ENCODE measurements around the gene MYRIP.
"Not testable (repeated sequence)": the region's sequence is repeated elsewhere in the genome, so short reads cannot be mapped to it uniquely, and the experiment has no call there.

Gene MYRIP

DNA sequence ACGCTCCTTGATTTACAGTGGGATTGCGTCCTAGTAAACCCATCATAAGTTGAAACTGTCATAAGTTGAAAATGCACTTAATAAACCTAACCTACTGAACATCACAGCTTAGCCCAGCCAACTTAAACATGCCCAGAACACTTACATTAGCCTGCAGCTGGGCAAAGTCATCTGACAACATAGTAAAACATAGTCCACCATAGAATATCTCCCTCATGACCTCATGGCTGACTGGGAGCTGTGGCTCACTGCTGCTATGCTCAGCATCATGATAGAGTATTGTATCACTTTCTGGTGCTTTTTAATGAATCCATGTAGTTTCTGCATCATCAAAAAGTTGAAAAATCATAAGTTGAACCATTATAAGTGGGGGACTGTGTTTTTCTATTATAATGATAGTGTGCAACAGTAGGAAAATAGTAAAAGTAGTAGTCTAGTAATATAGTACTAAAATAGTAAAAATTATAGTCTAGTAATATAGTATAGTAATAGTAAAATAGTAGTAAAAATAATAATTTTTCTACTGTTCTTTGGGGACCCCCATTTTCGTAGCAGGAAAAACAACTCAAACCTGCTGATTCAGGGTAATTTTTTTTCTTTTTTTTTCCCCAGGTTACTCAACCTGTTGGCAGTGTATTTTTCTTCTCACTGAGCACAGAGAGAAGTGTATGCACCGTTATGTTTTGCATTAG lies 233.5 kb downstream of the MYRIP start:
- DNase-seq (ENCODE audit: low read depth) = no peak

GRCh38 chr3:40043444-40043755 lies 234.0 kb downstream of the MYRIP start:
- no peak for DNase-seq (ENCODE audit: low read depth)

DNA sequence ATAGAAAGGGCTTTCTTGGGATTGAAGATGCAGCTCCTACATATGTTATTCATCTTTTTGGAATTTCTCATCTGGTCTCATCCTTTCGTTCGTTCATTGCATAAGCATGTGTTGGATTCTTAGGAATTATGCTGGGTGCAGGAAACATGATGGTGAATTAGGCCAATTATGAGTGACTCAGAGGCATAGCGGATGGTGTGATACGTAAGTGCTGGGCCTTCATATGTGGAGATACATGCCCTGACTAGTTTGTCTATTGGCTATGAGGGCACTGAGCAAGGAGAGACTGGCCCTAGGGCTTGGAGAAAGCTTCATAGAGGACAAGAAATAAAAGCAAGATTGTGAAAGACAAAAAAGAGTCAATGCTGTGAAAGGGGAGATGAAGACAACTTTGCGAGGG lies 235.1 kb downstream of the MYRIP start:
- no peak for DNase-seq (ENCODE audit: low read depth)

DNA sequence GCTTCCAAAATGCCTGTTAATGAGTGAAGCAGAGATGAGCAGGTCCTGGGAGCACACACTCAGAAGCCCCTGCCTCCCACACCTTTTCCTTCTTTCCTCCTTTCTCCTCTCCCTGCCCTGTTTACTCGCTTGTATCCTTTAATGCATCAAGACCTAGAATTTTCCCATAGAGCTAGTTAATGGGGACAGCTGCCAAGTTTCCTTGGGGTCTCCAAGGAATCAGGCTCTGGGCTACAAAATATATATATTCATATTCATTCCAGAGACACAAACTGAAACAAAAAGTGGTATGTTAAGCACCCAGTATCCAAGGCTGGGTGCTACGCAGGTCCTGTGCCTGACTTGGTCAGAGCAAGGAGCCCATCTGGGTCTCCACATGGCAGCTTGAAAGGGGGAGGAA lies 235.6 kb downstream of the MYRIP start:
- no peak for DNase-seq (ENCODE audit: low read depth)

GRCh38 chr3:40046149-40046548 lies 236.7 kb downstream of the MYRIP start:
- DNase-seq (ENCODE audit: low read depth) = no peak

GRCh38 chr3:40047406-40047805 lies 238.0 kb downstream of the MYRIP start:
- no peak for DNase-seq (ENCODE audit: low read depth)

DNA sequence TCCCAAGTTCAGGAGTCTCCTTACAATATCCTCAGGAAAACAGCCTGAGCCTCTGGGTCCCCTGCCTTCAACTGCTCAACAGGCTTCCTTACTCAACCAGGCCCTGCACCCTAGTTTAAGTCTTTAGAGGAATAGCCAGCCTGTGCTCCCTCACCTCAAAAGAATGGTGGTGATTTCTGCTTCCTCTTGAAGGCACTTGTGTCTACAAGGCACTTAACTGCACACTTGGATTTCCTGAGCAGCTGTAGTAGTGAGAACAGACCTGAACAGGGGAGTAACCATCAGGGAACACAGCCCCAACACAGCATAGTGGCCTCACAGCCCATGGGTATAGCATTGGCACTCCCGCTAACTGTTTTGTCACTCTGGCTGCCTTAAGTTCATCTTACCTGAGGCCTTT lies 244.3 kb downstream of the MYRIP start:
- DNase-seq (ENCODE audit: low read depth) = no peak

DNA sequence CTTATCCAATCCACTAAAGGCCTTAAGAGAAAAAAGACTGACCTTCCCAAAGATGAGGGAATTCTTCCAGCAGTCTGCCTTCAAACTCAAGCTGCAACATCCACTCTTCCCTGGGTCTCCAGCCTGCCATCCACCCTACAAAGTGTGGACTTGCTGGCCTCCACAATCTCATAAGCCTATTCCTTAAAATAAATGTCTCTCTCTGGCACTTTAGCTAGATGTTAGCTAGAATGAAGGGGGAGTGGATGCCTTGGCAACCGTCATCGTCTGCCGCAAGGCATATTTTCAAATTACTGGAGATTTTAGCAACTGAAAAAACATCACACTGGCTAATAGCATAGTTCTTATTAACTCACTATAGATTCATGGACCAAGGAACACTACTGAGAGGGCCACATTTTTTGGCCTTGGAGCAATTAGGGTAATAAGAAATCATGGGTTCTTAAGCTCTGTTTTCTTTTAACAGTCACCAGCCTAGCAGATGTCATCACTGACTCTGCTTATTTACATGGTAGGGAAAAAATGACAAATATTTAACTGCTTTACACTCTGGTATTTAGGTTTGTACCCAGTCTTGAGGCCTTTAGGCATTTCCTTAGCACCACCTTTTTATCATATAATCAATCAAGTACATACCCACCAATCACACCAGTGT lies 245.3 kb downstream of the MYRIP start:
- DNase-seq (ENCODE audit: low read depth) = no peak

DNA sequence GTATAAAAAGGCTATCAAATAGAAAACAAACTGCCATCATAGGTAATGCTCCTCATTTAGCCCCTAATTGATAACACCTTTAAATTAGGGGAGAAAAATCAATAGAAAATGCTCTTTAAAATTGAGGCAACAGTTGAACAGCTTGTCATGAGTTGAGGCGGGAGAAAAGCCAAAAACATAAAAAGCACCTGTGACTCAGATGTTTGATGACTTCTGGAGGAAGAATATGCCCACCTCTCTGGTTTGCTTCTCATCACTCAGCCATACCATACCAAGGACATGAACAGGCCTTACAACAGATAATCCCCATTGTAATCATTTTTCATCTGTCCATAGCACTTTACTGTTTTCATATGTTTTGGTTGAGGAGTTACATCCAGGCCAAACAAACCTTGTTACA lies 246.0 kb downstream of the MYRIP start:
- no peak for DNase-seq (ENCODE audit: low read depth)

DNA sequence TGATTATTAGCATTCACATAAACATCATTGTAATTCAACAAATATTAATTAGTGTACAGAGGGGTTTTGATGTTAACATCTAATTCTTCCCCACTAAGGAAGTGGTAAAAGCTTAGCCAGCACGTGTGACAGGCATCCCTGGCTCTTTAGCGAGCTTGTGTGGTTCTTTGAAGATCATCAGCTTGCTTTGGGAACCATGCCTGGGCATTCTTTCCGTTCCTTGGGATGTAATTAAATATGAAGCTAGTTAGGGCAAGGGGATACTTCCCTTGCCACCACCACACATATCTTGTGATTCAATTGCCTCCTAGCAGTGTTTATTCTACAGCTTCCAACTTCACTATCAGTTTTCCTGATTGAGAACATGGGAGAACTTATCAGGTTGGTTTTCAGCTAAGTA lies 246.5 kb downstream of the MYRIP start:
- no peak for DNase-seq (ENCODE audit: low read depth)

DNA sequence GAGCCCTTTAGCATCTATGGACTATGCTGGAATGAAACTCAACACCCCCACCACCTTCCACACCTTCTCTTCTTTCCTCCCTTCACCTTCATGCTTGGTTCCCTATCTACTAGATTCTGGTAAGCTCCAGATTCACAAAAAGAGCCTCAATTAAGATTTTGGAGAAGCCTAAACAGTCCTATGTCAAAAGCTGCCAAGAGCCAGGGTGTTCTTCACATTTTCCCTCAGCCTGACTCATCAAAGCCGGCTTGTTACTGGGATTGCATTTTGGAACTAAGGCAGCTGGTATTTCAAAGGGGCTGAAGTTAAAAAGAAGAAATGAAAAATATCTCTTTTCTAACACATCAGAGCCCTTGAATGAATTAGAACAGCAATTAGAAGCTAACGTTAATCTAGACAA lies 247.7 kb downstream of the MYRIP start:
- DNase-seq (ENCODE audit: low read depth) = no peak

- DNase-seq (ENCODE audit: low read depth) = no peak
These were observed 248.4 kb downstream of the MYRIP start for GRCh38 chr3:40057786-40058185.

- no peak for DNase-seq (ENCODE audit: low read depth)
These were observed 259.2 kb downstream of the MYRIP start for GRCh38 chr3:40068636-40069035.

- DNase-seq (ENCODE audit: low read depth) = no peak
These were observed 261.4 kb downstream of the MYRIP start for GRCh38 chr3:40070816-40071215.

GRCh38 chr3:40071683-40072238 lies 262.4 kb downstream of the MYRIP start:
- DNase-seq (ENCODE audit: low read depth) = no peak

- no peak for DNase-seq (ENCODE audit: low read depth)
These were observed 264.1 kb downstream of the MYRIP start for GRCh38 chr3:40073310-40074007.

DNA sequence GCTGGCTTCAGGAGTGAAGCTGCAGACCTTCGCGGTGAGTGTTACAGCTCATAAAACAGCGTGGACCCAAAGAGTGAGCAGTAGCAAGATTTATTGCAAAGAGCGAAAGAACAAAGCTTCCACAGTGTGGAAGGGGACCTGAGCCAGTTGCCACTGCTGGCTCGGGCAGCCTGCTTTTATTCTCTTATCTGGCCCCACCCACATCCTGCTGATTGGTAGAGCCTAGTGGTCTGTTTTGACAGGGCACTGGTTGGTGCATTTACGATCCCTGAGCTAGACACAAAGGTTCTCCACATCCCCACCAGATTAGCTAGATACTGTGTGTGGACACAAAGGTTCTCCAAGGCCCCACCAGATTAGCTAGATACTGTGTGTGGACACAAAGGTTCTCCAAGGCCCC lies 267.7 kb downstream of the MYRIP start:
- not testable (repeated sequence) for DNase-seq (ENCODE audit: low read depth)

GRCh38 chr3:40077828-40078492 lies 268.6 kb downstream of the MYRIP start:
- DNase-seq (ENCODE audit: low read depth) = not testable (repeated sequence)

DNA sequence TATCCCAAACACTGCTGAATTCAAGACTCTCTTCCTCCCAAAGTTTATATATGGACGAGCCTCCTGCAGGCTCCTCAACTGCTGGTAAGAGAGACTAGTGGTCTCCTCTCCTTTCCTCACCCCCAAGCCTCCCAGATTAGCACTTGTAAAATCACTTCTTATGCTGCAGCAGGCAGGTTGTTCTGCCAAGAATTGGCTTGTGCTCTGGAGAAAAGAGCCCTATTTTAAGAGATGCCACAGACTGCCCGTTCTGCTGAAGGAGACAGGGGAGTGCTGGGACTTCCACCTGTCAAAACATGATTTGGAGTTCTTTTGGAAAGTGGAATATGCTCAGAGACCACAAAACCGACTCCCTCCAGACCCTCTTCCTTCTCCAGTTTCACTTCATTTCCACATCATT lies 269.2 kb downstream of the MYRIP start:
- DNase-seq (ENCODE audit: low read depth) = no peak

- no peak for DNase-seq (ENCODE audit: low read depth)
These were observed 269.9 kb downstream of the MYRIP start for GRCh38 chr3:40079203-40079846.

GRCh38 chr3:40079847-40080240 lies 270.4 kb downstream of the MYRIP start:
- no peak for DNase-seq (ENCODE audit: low read depth)

GRCh38 chr3:40083066-40083465 lies 273.7 kb downstream of the MYRIP start:
- no peak for DNase-seq (ENCODE audit: low read depth)

Measured in stimulated activated CD8-positive, alpha-beta memory T cell treated with anti-CD3 and anti-CD28 coated beads, Interleukin-15, amount 100 ng/mL, for 24 hours (primary cell).